GM12878 (cell line): Measurements from ENCODE around the gene CEP89. TPM values are rescaled to one million over a fixed set of nuclear protein-coding genes. Genes with fewer than 3 reads are reported as not detected.

Experiments used
- ATAC-seq: fragments of 200-7000 bp; cut with Tn5 transposase; 3 replicates; pipeline ENCODE4 v1.9.1; 2020; ENCODE audit warnings: mild to moderate bottlenecking, moderate library complexity
- BruUV-seq: library from RNA; stranded (reverse); fragments of 400-500 nt; replicated peaks from 2 replicates; lab custom pipeline; 2021; lab: Mats Ljungman, UMichigan
- CTCF ChIA-PET: fragments of 300-600 bp; sonication (Branson Sonifier 250); formaldehyde crosslinking; extraction: SDS; loops from one replicate; lab custom pipeline; 2021; ENCODE audit warnings: inconsistent platforms; lab: Yijun Ruan, JAX
- POLR2A ChIA-PET: fragments of 350-600 bp; formaldehyde crosslinking; extraction: SDS; loops from one replicate; lab custom pipeline; 2021; ENCODE audit warnings: inconsistent platforms; lab: Charles Lee
- RAD21 ChIA-PET: fragments of 300-600 bp; sonication (Branson Sonifier 250); formaldehyde crosslinking; loops from one replicate; lab custom pipeline; 2023; ENCODE audit warnings: antibody characterized with exemption; ENCODE audit not compliant: unreplicated experiment; lab: Charles Lee
- SMC1A ChIA-PET: fragments of 300-600 bp; sonication (Branson Sonifier 250); formaldehyde crosslinking; loops from one replicate; lab custom pipeline; 2023; ENCODE audit not compliant: unreplicated experiment, uncharacterized antibody; lab: Charles Lee
- DNase-seq: peaks from one replicate; pipeline ENCODE4 v3.0.0-alpha.2; 2011; ENCODE audit warnings: low read depth, low spot score
- FAIRE-seq: peaks from 3 replicates; lab custom pipeline; 2011; peaks lifted over from hg19 to GRCh38; lab: Jason Lieb, UNC
- H2AFZ ChIP-seq: 2 replicates; pipeline ENCODE4 v1.6.0; 2011; ENCODE audit warnings: low read depth, low read length, control low read depth; ENCODE audit not compliant: control insufficient read depth
- H3K27ac ChIP-seq: 2 replicates; pipeline ENCODE4 v1.5.1; 2011; ENCODE audit warnings: control low read depth; ENCODE audit not compliant: control insufficient read depth, insufficient read depth
- H3K27me3 ChIP-seq, 2 experiments: replicated peaks in 1 of 2; 2 replicates each; pipeline versions ENCODE4 v1.6.0 to v1.6.1; 2011; ENCODE audit warnings: low read length in 1 of 2; ENCODE audit not compliant: control insufficient read depth in 2 of 2, insufficient read depth in 2 of 2
- H3K36me3 ChIP-seq, 2 experiments: 2 replicates each; pipeline ENCODE4 v1.5.1; 2011; ENCODE audit warnings: low read length in 1 of 2; ENCODE audit not compliant: control insufficient read depth in 2 of 2, insufficient read depth in 2 of 2
- H3K4me1 ChIP-seq: 2 replicates; pipeline ENCODE4 v1.6.1; 2011; ENCODE audit warnings: mild to moderate bottlenecking, low read length, moderate library complexity, mixed read lengths; ENCODE audit not compliant: control insufficient read depth, insufficient read depth
- H3K4me2 ChIP-seq: 2 replicates; pipeline ENCODE4 v1.6.0; 2011; ENCODE audit warnings: control low read depth; ENCODE audit not compliant: control insufficient read depth, insufficient read depth
- H3K4me3 ChIP-seq: fragments of 200-600 bp; sonication (generic); 2 replicates; pipeline ENCODE4 v1.5.1; 2016
- H3K79me2 ChIP-seq: 2 replicates; pipeline ENCODE4 v1.6.0; 2011; ENCODE audit warnings: low read length; ENCODE audit not compliant: control insufficient read depth, insufficient read depth
- H3K9ac ChIP-seq: 2 replicates; pipeline ENCODE4 v1.8.0; 2011; ENCODE audit warnings: low read length, control low read depth, mixed read lengths; ENCODE audit not compliant: control insufficient read depth, insufficient read depth
- H3K9me3 ChIP-seq: replicated peaks from 3 replicates; pipeline ENCODE4 v1.5.1; 2011; ENCODE audit warnings: mild to moderate bottlenecking, low read length; ENCODE audit not compliant: control insufficient read depth, insufficient read depth
- H4K20me1 ChIP-seq: 2 replicates; pipeline ENCODE4 v1.6.0; 2011; ENCODE audit not compliant: control insufficient read depth, insufficient read depth
- CHD2 ChIP-seq: IDR thresholded peaks from 2 replicates; pipeline ENCODE4 v1.6.1; 2011; ENCODE audit warnings: low read depth, low read length, improper control_type of control experiment, borderline replicate concordance
- FOXK2 ChIP-seq: fragments of 450-650 bp; IDR thresholded peaks from 2 replicates; pipeline ENCODE4 v1.6.1; 2017; ENCODE audit warnings: mild to moderate bottlenecking, moderate library complexity
- HCFC1 ChIP-seq: fragments of 150-350 bp; IDR thresholded peaks from 2 replicates; pipeline ENCODE4 v1.6.1; 2014; ENCODE audit warnings: low read length
- MEF2B ChIP-seq: fragments of 450-650 bp; IDR thresholded peaks from 2 replicates; pipeline ENCODE4 v1.6.1; 2018; ENCODE audit warnings: mild to moderate bottlenecking, moderate library complexity; ENCODE audit not compliant: partially characterized antibody, poor library complexity, severe bottlenecking
- RB1 ChIP-seq: fragments of 450-650 bp; formaldehyde crosslinking; IDR thresholded peaks from 2 replicates; pipeline ENCODE4 v1.6.1; 2017; ENCODE audit warnings: mild to moderate bottlenecking, borderline replicate concordance
- ZNF217 ChIP-seq: fragments of 450-650 bp; IDR thresholded peaks from 2 replicates; pipeline ENCODE4 v1.6.1; 2017; ENCODE audit warnings: antibody characterized with exemption, mild to moderate bottlenecking
- WGBS: methylation state at CpG from one replicate; pipeline ENCODE4 v1.1.6; 2016; ENCODE audit warnings: low lambda C conversion rate; ENCODE audit not compliant: insufficient replicate concordance, insufficient coverage; ENCODE audit errors: missing lambda C conversion rate; 5-methylcytosine and 5-hydroxymethylcytosine counted together
- in situ Hi-C: fragments of 300-500 bp; cut with MboI; formaldehyde crosslinking; loops from 9 replicates; pipeline ENCODE4 v1.14.3; 2018; ENCODE audit warnings: mixed read lengths
- intact Hi-C: fragments of 100-400 bp; cut with micrococcal nuclease; formaldehyde crosslinking; loops from one replicate; pipeline ENCODE4 v1.14.2; 2022; ENCODE audit not compliant: unreplicated experiment
- polyA plus RNA-seq, 11 experiments: library from polyadenylated mRNA; depleted of rRNA in 4 of 11; unstranded in 6 of 11; stranded (reverse) in 5 of 11; fragments of >200 nt; fragmentation: Nextera tagmentation in 4 of 11; fragmentation: Illumina TruSeq in 1 of 11; extraction: Ambion mirVana in 4 of 11; extraction: Trizol in 1 of 11; gene quantifications; 1 replicate in 1 of 11; 2 replicates in 10 of 11; pipeline versions ENCODE4 v1.2.1 to v1.2.3, GENCODE V29; 2011 to 2016; ENCODE audit warnings: inconsistent platforms in 2 of 11, missing spikeins in 2 of 11, low read depth in 1 of 11
- total RNA-seq, 4 experiments: library from RNA; depleted of rRNA in 3 of 4; stranded (reverse); fragments of >200 nt in 3 of 4; fragmentation: Illumina TruSeq in 1 of 4; extraction: Trizol in 1 of 4; gene quantifications; 2 replicates each; pipeline versions ENCODE4 v1.2.1 to v1.2.3, GENCODE V29; 2013 to 2021
- TF ChIP-seq, protein P1 (sequence below): IDR thresholded peaks from 2 replicates; pipeline ENCODE4 v1.6.1; 2011; ENCODE audit warnings: mild to moderate bottlenecking, low read depth, low read length, moderate library complexity; ENCODE audit not compliant: insufficient replicate concordance
- TF ChIP-seq, protein P2 (sequence below): fragments of 450-650 bp; IDR thresholded peaks from 2 replicates; pipeline ENCODE4 v1.6.1; 2017; ENCODE audit warnings: mild to moderate bottlenecking, low read depth, inconsistent platforms; ENCODE audit not compliant: poor library complexity, severe bottlenecking

The CEP89 gene
- total and polyA plus RNA-seq, 10 of the 15 experiments (the other 5 are each of a cell fraction or from before 2014, with no cell fraction given), result 6.0 to 19.3 (median 10.2) TPM

DNA sequence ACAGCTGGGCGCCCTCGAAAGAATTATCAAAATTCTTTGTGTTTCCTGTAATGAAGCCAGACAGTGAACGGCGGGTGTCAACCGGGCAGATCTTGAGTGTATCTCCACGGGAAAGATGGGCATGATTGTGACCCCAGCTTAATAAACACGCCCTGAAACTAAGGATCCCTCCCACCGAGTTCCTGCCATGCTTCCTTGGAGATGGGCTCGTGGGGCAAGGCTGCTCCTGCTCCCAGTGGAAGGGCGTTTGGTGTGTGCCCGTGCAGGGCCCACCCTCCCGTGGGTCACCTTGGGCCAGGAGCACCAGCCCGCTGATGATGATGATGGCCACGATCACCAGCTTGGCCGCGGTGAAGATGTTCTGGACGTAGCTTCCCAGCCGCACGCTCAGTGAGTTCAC, 109.6 kb downstream of the CEP89 start:
- in situ Hi-C loops, result no loop called here

More for the DNA sequence above, 109.6 kb downstream of the CEP89 start:
- ChIA-PET RAD21 (no interaction called here), SMC1A (no interaction called here), POLR2A (no interaction called here), CTCF (no interaction called here)
- no TSS peak for BruUV-seq
- no peak for TF ChIP-seq CHD2
- TF ChIP-seq ZNF217, result no peak
- TF ChIP-seq HCFC1, result no peak
- TF ChIP-seq, protein P1, sequence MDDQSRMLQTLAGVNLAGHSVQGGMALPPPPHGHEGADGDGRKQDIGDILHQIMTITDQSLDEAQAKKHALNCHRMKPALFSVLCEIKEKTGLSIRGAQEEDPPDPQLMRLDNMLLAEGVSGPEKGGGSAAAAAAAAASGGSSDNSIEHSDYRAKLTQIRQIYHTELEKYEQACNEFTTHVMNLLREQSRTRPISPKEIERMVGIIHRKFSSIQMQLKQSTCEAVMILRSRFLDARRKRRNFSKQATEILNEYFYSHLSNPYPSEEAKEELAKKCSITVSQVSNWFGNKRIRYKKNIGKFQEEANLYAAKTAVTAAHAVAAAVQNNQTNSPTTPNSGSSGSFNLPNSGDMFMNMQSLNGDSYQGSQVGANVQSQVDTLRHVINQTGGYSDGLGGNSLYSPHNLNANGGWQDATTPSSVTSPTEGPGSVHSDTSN, result no peak
- TF ChIP-seq FOXK2, result no peak
- no peak for TF ChIP-seq RB1
- TF ChIP-seq, protein P2, sequence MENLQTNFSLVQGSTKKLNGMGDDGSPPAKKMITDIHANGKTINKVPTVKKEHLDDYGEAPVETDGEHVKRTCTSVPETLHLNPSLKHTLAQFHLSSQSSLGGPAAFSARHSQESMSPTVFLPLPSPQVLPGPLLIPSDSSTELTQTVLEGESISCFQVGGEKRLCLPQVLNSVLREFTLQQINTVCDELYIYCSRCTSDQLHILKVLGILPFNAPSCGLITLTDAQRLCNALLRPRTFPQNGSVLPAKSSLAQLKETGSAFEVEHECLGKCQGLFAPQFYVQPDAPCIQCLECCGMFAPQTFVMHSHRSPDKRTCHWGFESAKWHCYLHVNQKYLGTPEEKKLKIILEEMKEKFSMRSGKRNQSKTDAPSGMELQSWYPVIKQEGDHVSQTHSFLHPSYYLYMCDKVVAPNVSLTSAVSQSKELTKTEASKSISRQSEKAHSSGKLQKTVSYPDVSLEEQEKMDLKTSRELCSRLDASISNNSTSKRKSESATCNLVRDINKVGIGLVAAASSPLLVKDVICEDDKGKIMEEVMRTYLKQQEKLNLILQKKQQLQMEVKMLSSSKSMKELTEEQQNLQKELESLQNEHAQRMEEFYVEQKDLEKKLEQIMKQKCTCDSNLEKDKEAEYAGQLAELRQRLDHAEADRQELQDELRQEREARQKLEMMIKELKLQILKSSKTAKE, result no peak
- no peak for TF ChIP-seq MEF2B
- no peak for FAIRE-seq
- Histone ChIP-seq H3K9me3 (no peaks in the 10 kb centered on the region), H2AFZ (no peak overlapping the region), H3K36me3 (no peaks in the 10 kb centered on the region), H3K4me1 (no peaks in the 10 kb centered on the region), H3K79me2 (no peaks in the 10 kb centered on the region), H3K4me3 (no peak overlapping the region), H4K20me1 (no peaks in the 10 kb centered on the region), H3K9ac (no peak overlapping the region), H3K27ac (no peak overlapping the region), H3K4me2 (no peak overlapping the region), H3K27me3 (no peaks in the 10 kb centered on the region)
- intact Hi-C loops, result no loop called here
- DNase-seq, result no peak
- ATAC-seq, result no peak
- 53% methylated on average over 19 of the region's 19 CpGs for WGBS
